Ectodermal cell (in vitro differentiated cells): ENCODE results near the gene WWOX.
A peak's percentile ranks its signal among the peaks of the same experiment; 100 is the strongest.

Experiments
- H3K27ac ChIP-seq: 2 replicates; pipeline ENCODE4 v1.7.0; 2013; ENCODE audit warnings: mild to moderate bottlenecking, low read depth, low read length; ENCODE audit not compliant: insufficient read depth, poor library complexity, severe bottlenecking
- H3K27me3 ChIP-seq: 2 replicates; pipeline ENCODE4 v1.7.0; 2013; ENCODE audit warnings: mild to moderate bottlenecking, low read length; ENCODE audit not compliant: insufficient read depth, control insufficient read depth, poor library complexity, severe bottlenecking
- H3K36me3 ChIP-seq: one replicate; pipeline ENCODE4 v1.7.0; 2013; ENCODE audit warnings: low read length; ENCODE audit not compliant: control insufficient read depth, insufficient read depth
- H3K4me1 ChIP-seq: one replicate; pipeline ENCODE4 v1.7.0; 2013; ENCODE audit warnings: low read length; ENCODE audit not compliant: control insufficient read depth, insufficient read depth
- H3K4me3 ChIP-seq: 2 replicates; pipeline ENCODE4 v1.7.0; 2013; ENCODE audit warnings: low read depth, low read length, control low read depth; ENCODE audit not compliant: insufficient read depth
- H3K9me3 ChIP-seq: 2 replicates; pipeline ENCODE4 v1.7.0; 2013; ENCODE audit warnings: mild to moderate bottlenecking, low read length, moderate library complexity; ENCODE audit not compliant: control insufficient read depth
- WGBS, 2 experiments: methylation state at CpG; one replicate each; pipeline ENCODE4 v1.1.7; 2013; ENCODE audit warnings: missing lambda C conversion rate in 2 of 2; 5-methylcytosine and 5-hydroxymethylcytosine counted together

WWOX gene

DNA sequence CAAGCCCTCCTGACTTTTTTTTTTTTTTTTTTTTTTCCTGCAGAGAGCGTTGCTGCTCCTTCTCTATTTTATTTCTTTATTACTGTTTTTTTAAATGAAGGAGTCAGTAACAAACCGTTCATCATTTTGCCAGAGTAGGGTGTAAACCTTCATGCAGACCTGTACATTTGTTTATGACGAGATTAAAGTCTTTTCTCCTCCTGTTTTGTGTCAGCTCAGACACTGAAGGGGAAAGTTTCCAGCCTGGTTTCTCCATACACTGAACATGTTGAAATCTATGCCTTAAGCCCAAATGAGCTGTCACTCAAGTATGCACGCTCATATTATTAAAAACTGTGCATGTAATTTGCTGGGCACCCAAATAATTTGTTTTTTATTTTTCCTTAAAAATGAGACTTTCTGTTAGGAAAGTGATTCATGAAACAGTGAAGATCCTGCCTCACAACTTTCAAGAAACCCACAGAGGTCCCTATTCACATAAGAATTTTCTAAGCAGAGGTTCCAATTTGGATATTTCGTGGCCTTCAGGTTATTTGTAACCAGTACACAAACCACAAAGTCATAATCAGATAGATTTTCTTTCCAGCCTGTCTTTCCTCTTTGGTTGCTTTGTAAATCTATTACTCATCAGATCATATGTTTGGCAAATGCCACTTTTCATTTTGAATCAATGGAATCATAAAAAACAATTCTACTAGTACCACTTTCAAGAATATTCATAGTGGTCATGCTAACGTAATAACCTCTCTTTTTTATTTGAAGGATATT, 800.8 kb downstream of the WWOX start:
- H3K4me1 ChIP-seq, result peaks cover 6% of the 10 kb centered on the region
- H3K9me3 ChIP-seq, result no peaks in the 10 kb centered on the region
- H3K4me3 ChIP-seq, result no peak overlapping the region
- H3K27me3 ChIP-seq, result no peaks in the 10 kb centered on the region
- H3K27ac ChIP-seq, result no peak overlapping the region
- WGBS, 2 experiments, result 88 to 95% methylated on average over 4 of the region's 6 CpGs
- no peaks in the 10 kb centered on the region for H3K36me3 ChIP-seq

DNA sequence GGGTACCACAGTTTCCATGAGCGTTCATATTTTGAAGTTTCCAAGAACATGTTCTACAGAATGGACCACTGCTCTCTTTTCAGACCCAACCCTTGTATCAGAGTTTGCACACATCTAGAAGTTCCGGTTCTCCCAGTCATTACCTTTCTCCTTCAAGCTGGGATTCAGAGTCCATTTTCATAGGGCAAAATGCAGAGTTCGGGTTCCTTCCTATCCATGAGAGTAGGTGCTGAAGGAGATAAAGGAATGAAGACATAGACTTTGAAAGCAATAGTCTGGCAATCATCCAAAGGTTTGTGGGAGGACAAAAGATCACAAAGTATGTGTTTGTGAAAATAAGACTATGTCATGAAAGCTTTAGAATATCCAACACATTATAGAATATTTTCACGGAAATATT, 801.5 kb downstream of the WWOX start:
- Histone ChIP-seq H3K4me3 (no peak overlapping the region), H3K9me3 (no peaks in the 10 kb centered on the region), H3K36me3 (no peaks in the 10 kb centered on the region), H3K4me1 (peaks cover 6% of the 10 kb centered on the region), H3K27me3 (no peaks in the 10 kb centered on the region), H3K27ac (no peak overlapping the region)
- WGBS, 2 experiments, result 96% methylated on average over 4 of the region's 4 CpGs

DNA sequence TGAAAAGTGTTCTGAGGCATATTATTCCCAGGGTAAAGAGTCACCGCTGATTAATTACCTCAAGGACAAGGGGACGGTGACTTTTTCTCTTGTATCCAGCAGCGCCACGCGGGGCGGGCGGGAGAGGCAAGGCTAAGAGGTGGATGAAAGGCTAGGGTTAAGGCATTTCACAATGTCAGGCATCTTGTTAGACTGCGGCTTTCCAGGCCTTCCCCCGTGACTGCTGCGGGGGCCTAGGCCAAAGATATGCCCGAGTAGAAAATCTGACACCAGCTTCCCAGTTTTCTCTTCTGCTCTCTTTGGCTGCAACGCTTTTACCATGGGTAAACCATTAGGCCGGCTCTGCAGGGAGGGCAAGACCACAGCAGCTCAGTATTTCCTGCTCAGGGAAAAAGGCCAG, 802.9 kb downstream of the WWOX start:
- Histone ChIP-seq H3K27ac (peak overlapping the region; percentile 5), H3K36me3 (no peaks in the 10 kb centered on the region), H3K9me3 (no peaks in the 10 kb centered on the region), H3K4me3 (no peak overlapping the region), H3K4me1 (peaks cover 6% of the 10 kb centered on the region), H3K27me3 (no peaks in the 10 kb centered on the region)
- WGBS, 2 experiments, result 88 to 89% methylated on average over 13 of the region's 13 CpGs

DNA sequence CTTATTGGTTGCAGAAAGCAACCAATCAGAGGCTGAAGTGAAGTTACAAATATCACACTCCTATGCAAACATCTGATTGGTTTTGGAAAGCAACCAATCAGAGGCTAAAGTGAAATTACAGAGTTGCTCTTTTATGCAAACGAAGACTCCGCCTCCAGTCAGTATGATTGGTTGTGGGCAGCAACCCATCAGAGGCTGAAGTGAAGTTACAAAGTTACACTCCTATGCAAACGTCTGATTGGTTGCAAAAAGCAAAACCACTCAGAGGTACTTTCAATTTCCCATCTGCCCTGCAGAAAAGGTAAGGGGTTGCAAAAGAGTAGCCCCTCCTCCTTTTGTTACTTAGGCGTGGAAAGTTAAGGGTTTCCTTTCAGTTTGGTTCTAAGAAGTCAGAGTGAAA, 803.8 kb downstream of the WWOX start:
- Histone ChIP-seq H3K27me3 (no peaks in the 10 kb centered on the region), H3K27ac (no peak overlapping the region), H3K4me3 (no peak overlapping the region), H3K9me3 (no peaks in the 10 kb centered on the region), H3K4me1 (peaks cover 6% of the 10 kb centered on the region), H3K36me3 (no peaks in the 10 kb centered on the region)
- 75 to 83% methylated on average over 4 of the region's 4 CpGs for WGBS, 2 experiments

DNA sequence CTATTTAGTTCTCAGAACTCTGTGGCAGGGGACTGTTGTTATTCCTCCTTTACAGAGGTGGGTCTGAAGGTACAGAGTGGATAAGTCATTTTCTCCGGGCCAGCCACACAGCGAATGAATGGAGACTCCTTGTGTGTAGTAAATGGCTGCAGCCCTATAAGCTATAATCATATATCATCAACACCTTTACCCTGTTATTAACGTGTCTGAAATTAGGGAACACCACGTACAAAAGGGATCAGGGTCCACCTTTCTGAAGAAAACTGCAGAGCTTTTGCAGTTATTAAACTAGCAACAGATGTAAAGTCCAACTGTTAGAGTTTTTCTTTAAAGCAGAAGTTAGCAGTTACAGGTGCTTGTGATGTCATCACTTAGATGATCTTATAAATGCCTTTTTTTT, 804.4 kb downstream of the WWOX start:
- no peak overlapping the region for H3K27ac ChIP-seq
- H3K36me3 ChIP-seq, result no peaks in the 10 kb centered on the region
- no peak overlapping the region for H3K4me3 ChIP-seq
- no peaks in the 10 kb centered on the region for H3K9me3 ChIP-seq
- 84 to 87% methylated on average over 2 of the region's 4 CpGs for WGBS, 2 experiments
- peaks cover 6% of the 10 kb centered on the region for H3K4me1 ChIP-seq
- H3K27me3 ChIP-seq, result no peaks in the 10 kb centered on the region

DNA sequence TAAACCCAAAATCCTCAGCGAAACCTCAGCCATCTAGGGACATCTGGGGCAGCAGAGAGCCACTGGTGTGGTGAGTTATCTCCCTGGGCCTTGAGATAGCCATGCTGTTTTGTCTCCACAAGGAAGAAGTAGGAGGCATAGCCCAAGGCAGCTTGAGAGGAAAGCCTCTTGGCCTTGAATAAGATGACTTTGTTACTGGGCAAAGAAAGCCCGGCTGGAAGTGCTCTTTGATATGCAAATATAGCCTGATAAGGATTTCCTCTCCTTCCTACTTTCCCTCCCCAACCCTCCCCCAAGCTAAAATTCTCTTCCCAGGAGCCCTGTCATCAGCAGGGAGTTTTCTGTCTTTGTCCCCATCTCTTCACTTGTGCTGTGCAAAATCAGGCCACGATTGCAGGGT, 806.7 kb downstream of the WWOX start:
- WGBS, 2 experiments, result 25 to 27% methylated on average over 3 of the region's 3 CpGs
- Histone ChIP-seq H3K36me3 (no peaks in the 10 kb centered on the region), H3K27me3 (no peaks in the 10 kb centered on the region), H3K4me1 (peaks cover 6% of the 10 kb centered on the region), H3K27ac (no peak overlapping the region), H3K9me3 (no peaks in the 10 kb centered on the region), H3K4me3 (no peak overlapping the region)

DNA sequence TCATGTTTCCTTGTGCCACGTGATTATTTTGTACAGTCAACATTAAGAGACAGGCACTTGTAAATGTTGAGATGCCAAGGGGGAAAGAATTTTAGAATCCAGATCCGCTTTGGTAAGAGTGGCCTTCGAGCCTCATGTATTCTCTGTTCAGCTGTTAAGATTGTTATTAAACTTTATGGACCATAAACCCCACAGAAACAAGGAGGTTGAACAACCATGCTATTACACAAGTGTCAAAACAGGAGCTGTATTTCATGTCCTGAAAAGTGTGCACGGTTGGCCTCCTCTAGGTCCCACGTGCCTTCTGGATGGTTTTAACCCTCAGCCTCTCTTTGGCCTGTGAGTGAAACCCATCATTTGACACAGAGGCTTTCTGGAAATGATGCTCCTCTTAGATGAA, 809.8 kb downstream of the WWOX start:
- WGBS, 2 experiments, result 89 to 96% methylated on average over 5 of the region's 5 CpGs
- Histone ChIP-seq H3K27ac (no peak overlapping the region), H3K4me3 (no peak overlapping the region), H3K9me3 (no peaks in the 10 kb centered on the region), H3K4me1 (no peaks in the 10 kb centered on the region), H3K27me3 (no peaks in the 10 kb centered on the region), H3K36me3 (no peaks in the 10 kb centered on the region)

DNA sequence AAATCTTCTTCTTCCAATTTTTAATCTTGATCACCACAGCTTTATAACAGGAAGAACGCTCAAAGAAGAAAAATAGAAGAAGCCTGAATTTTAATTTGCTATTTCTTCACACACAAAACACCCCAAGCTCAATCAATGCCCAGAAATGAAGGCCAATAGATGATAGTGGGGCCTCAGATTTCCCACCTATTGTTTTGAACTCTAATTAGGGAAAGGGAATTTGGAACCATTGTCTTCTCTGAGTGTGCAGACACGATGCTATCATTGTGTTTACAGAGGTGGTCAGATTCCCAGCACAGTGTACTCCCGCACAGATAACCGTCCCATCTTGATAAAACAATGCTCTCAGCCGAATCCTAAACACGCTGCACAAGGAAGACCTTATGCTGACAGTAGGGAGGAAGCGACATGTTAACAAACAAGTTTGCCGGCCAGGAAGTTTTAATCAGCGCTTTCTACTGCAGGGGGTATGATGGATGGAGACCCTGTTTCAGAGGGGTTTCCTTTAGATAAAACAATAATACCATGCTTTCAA, 816.4 kb downstream of the WWOX start:
- Histone ChIP-seq H3K9me3 (no peaks in the 10 kb centered on the region), H3K27me3 (no peaks in the 10 kb centered on the region), H3K36me3 (no peaks in the 10 kb centered on the region), H3K27ac (no peak overlapping the region), H3K4me1 (no peaks in the 10 kb centered on the region), H3K4me3 (no peak overlapping the region)
- WGBS, 2 experiments, result 75 to 85% methylated on average over 8 to 9 of the region's 9 CpGs

DNA sequence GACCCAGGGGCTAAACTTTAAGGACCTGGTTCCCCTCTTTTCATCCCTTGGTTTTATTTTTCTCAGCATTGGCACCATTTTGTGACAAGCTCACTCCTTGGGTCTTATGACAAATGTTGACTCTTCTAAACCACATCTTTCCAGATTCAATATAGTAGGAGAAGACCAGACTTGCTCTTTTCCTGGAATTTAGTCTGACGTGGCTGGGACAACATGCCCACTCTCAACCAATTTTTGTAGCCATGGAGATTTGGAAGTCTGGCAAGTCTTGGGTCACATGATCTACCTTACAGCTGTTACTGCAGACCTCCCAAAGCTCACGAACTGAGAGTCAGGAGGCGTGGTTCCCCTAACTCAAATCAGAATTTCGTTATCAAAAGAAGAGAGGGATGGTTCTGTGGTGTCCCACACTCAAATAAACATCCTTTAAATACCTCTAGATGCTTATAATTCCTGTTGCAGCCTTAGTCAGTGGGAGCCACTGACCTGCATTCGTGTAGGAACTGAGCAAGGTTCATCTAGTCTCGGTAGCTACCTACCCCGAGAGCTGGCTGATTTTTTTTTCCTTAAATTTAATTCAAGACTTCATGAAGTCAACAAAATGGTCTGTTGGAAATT, 817.6 kb downstream of the WWOX start:
- Histone ChIP-seq H3K27me3 (no peaks in the 10 kb centered on the region), H3K27ac (no peak overlapping the region), H3K36me3 (no peaks in the 10 kb centered on the region), H3K9me3 (no peaks in the 10 kb centered on the region), H3K4me1 (no peaks in the 10 kb centered on the region), H3K4me3 (no peak overlapping the region)
- WGBS, 2 experiments, result 92 to 94% methylated on average over 7 of the region's 7 CpGs

DNA sequence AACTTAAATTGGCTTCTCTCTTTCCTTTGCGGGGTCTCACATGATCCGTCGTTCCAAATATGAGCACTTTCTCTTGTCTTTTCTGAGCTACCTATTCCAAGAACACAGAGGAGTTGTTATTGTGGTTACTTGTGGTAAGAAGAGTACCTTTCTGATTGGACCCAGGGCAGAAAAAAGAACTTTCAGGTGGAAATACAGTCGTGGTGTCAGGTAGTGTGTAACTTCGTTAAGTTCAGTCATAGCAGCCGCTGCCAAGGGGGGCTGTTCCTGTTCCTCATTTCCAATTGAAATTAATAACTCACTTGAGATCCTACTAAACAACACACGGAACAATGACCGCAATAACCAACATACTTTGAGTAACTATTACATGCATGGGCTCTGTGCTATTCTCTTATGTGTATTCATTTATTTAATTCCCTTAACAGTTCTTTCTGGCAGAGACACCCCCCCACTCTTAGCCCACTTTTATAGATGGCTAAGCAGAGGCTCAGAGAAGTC, 819.4 kb downstream of the WWOX start:
- H3K9me3 ChIP-seq, result no peaks in the 10 kb centered on the region
- H3K27me3 ChIP-seq, result no peaks in the 10 kb centered on the region
- H3K4me3 ChIP-seq, result no peak overlapping the region
- no peaks in the 10 kb centered on the region for H3K36me3 ChIP-seq
- H3K27ac ChIP-seq, result no peak overlapping the region
- WGBS, 2 experiments, result 96 to 99% methylated on average over 8 of the region's 8 CpGs
- H3K4me1 ChIP-seq, result no peaks in the 10 kb centered on the region
